NK-92 treated with Interleukin-12 subunit alpha and Interleukin-12 subunit beta, amount 100 ng/mL, for 24 hours (cell line): Measurements from ENCODE around the gene GHITM.
"Not testable (repeated sequence)": the region's sequence is repeated elsewhere in the genome, so short reads cannot be mapped to it uniquely, and the experiment has no call there.

Source experiments
- DNase-seq: peaks from one replicate; lab custom pipeline; 2025; lab: John Stamatoyannopoulos, UW

GHITM gene, protein sequence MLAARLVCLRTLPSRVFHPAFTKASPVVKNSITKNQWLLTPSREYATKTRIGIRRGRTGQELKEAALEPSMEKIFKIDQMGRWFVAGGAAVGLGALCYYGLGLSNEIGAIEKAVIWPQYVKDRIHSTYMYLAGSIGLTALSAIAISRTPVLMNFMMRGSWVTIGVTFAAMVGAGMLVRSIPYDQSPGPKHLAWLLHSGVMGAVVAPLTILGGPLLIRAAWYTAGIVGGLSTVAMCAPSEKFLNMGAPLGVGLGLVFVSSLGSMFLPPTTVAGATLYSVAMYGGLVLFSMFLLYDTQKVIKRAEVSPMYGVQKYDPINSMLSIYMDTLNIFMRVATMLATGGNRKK

DNA sequence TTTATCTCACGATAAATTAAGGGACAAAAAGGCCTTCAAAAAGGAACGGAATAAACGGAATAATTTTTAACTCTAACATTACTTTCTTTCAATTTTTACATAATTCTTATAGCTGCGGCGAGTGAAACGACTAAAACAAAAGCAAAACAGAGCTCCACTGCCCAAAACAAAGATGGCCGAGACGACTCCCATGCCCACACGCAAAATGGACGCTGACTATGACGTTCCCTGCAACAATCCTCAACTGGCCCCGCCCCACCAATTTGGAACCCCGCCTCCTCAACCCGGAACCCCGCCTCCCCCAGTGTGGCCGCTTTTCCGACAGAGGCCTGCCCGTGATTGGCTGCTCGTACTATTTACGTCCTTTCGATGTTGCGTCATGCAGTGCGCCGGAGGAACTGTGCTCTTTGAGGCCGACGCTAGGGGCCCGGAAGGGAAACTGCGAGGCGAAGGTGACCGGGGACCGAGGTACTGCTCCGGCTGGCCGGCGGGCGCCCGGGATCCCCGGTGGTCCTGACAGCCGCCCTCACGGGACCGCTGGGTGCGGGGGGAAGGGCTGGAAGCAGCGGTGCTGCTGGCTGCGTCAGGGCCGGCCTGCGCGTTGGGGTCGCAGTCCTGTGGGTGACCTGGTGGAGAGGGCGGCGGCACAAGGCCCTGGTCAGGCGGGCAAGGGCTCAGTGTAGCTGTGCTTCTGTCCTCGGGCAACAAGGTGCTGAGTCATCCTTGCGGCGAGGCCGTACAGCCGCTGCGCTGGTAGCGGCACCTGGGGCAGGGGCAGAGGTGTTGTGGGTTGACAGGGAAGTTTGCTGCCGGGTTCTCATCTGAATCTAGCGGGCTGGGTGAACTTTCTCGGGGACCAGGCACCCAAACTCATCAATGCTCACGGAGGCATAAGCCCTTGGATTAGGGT, at the start of gene GHITM:
Gene GHITM (plus strand): TSS at position 384 of the 910 bp plus-strand sequence. CDS start 1,992 bp downstream, outside the sequence.
- DNase-seq = peak; percentile 96

DNA sequence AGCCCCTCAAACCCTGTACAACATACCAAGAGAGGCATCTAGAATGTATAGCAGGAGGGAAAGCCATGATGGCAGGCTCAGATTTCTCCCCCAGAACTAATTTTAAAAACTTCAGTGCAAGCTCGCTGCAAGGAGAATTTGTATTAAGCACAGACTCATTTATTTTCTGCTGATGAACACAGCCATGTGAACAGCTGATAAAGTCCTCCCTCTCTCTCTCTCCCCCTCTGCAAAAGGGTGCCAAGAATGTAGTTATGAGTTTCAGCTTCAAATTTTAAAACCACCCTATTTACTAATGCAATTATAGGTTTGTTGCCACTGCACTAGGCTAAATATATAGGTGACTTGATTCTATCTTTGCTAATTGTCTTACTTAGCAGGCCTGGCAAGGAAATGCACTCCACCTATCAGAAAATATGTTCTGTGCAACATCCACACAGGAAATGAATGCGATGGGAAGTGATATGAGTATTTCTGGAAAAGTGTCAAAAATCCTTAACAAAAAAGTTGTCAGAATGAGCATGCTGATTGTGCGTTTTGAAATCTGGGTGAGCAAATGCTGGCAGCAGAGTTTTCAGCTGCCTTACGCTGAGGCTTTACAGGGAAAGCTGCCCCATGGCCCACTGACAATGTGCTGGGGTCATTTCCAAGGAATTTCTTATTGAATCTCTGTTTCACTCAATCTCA, 43.4 kb upstream of the GHITM start:
- no peak for DNase-seq

DNA sequence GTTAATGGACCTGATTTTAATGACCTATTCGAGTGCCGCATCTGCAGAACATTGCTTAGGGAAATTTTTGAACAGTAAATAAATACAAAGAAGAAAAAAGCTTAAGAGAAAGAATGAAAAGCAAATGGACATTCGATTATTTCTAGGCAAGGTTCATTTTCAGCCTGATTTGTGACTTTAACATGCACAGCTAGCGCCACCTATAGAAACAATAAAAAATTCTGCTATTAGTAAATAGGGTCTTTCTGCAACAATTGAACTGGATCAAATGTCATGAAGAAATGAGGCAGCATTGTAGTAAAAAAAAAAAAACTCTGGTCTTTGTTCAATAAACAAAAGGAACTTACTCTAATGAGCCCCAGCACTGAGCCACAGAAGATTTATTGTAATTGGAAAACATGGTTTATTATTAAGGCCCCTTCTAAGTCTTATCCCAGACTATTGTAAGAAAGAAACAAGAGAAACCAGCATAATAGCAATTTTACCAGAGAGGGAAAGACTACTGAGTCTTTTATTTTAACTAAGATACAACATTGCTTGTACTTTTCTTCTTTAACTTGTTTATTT, 41.4 kb upstream of the GHITM start:
- DNase-seq = no peak

DNA sequence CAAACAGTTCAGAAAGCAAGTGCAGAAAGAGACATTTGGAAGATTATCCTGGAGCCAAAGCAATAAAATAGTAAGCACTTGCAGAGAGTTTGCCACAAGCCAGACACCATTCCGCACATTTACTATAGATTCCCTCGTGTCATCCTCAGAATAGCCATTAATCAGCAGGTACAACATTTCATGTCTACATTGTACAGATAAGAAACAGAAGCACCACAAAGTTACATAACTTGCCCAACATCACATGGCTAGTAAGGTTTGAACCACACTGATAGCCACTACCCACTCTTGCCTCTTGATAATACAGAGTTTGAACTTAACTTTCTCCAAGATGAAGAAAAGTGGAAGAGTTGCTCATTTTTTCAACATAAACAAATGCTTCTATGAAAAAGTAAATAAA, 40.6 kb upstream of the GHITM start:
- DNase-seq = no peak

DNA sequence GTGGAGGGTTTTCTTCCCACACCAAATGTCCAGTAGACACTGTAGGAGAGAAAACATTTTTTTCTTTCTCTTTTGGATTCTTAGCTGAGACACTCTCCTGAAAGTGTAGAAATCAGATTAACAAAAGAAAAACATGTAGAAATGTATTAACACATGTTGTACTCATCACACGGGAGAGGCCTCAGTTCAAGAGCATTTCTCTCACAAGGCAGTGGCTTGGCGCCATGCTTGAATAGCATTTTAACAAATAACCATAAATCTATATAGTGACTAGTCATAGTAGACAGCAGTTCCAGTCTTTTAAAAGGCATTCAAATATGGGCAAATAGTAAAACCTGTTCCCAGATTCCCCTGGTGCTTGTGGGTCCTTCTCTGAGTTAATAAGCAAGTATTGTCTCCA, 38.3 kb upstream of the GHITM start:
- no peak for DNase-seq

DNA sequence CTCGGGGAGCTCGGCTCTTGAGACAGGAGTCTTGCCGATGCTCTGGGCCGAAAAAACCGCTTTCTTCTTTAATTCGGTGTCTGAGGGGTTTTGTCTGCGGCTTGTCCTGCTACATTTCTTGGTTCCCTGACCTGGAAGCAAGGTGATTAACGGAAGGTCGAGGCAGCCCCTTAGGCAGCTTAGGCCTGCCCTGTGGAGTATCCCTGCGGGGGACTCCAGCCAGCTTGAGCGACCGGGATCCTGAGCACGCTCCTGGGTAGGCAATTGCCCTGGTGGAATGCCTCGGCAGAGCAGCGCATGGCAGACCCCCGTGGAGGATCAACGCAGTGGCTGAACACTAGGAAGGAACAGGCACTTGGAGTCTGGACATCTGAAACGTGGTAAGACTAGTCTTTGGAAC, 30.5 kb upstream of the GHITM start:
- DNase-seq = no peak

DNA sequence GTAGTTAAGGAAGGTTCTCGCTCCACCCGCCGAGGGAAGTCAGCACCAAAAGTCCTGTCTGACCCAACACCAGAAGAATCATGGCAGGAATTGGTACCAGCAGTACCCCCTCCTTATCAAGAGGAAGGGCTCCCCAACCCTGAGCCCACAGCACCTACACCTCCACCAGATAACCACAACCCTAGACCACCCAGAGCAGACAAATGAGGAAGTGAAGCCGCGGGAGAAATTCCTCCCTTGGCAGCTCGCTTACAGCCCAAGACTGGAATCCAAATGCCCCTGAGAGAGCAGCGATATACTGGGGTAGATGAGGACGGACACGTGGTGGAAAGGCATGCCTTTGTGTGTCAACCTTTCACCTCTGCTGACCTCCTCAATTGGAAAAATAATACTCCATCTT, 29.5 kb upstream of the GHITM start:
- DNase-seq = not testable (repeated sequence)

DNA sequence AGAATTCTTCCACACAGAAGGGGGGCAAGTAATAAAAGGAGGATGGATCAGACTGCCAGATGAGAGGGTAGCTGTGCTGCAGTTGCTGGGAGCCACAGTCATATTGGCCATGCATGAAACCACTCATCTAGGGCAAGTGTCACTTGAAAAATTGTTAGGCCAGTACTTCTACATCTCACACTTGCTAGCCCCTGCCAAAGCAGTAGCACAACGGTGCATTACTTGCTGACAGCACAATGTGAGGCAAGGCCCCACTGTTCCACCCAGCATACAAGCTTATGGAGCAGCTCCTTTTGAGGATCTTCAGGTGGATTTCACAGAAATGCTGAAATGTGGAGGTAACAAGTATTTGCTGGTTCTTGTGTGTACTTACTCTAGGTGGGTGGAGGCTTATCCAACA, 25.8 kb upstream of the GHITM start:
- DNase-seq = not testable (repeated sequence)

DNA sequence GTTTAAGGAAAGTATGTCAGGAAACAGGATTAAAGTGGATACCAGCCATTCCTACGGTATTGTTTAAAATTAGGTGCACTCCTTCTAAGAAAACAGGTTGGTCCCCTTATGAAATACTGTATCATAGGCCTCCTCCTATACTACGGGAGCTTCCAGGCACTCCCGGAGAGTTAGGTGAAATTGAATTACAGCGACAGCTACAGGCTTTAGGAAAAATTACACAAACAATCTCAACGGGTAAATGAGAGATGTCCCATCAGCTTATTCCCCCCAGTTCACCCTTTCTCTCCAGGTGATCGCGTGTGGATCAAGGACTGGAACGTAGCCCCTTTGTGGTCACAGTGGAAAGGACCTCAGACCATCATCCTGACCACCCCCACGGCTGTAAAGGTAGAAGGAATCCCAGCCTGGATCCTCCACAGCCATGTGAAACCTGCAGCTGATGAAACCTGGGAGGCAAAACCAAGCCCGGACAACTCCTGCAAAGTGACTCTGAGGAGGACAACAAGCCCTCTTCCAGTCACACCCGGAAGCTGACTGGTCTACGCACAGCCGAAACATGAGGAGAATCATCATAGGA, 25.1 kb upstream of the GHITM start:
- no peak for DNase-seq

DNA sequence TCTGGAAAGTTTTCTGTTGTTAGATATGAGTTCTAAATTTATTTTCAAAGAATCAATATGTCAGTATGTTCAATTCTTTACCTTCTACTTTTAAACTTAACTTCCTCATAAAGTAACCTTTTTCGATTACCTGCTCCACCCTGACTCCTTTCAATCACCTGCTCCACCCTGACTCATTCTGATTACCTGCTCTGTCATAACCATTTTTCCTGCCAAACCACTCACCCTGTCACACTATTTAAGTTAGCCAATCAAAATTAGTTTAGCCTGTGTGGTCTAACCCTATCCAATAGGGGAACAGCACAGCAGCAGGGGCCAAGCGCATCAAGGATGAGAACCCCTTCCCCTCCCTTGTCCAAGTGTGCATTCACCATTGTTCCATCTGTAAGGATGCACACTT, 22.1 kb upstream of the GHITM start:
- DNase-seq = not testable (repeated sequence)

DNA sequence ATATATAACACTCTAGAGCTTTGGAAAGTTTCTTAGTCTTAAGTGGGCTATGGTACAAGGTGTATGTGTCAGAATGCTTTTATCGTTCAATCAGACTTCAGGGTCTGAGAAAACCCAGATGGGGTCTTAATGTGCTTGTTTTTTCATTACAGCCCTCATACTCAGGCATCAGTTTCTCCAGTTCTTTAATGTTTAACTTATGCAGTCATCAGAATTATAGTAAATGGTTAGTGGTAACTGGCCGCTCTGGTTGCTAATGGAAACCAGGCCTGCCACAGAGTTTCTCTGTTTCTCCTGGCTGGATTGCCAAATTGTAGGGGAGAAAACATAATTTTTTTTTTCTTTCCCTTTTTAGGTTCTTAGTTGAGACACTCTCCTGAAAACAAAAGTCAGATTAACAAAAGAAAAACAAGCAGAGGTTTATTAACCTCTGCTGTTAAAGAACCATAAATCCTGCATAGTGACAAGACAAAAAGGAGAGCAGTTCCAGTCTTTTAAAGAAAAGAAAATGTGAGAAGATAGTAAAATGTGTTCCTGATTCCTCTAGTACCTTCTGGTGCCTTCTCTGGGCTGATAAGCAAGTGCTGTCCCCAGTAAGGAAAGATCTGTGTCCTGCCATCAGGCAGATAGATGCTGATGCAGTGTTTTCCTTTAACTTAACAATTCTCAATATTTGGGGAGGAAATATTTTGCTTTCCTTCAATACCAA, 21.5 kb upstream of the GHITM start:
- DNase-seq = no peak

DNA sequence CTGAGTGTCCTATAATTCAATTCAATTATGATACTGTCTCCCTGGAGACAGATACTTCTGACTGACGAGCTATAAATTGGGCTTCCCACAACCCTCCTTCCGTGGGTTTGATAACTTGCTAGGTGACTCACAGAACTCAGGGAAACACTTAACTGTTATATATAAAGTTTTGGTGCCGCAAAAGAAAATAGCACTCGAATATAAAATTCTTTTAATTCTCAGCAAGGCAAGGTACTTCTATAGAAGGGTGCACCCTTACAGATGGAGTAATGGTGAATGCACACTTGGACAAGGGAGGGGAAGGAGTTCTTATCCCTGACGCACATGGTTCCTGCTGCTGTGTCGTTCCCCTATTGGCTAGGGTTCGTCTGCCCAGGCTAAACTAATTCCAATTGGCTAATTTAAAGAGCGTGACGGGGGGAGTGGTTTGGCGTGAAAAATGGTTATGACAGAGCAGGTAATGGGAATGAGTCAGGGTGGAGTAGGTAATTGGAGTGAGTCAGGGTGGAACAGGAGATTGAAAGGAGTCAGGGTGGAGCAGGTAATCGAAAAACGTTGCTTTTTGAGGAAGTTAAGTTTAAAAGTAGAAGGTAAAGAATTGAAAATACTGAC, 20.8 kb upstream of the GHITM start:
- DNase-seq = no peak

DNA sequence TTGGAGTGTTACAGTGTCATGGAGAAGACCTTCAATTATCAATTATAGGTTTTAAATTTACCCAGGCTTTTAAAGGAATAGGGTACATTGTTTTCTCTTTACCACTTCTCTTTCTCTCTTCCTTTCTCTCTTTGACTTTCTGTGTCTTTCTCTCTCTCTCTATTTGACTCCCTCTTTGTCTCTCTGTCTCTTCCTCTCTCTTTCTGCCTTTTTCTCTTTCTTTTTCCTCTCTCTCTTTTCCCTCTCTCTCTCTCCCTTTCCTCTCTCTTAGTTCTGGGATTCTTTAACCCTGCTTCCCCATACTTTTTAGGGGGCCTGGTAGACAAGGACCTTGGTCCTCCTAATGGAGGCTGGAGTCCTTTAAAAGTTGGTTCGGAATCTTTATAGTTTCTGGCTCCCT, 15.9 kb upstream of the GHITM start:
- no peak for DNase-seq

DNA sequence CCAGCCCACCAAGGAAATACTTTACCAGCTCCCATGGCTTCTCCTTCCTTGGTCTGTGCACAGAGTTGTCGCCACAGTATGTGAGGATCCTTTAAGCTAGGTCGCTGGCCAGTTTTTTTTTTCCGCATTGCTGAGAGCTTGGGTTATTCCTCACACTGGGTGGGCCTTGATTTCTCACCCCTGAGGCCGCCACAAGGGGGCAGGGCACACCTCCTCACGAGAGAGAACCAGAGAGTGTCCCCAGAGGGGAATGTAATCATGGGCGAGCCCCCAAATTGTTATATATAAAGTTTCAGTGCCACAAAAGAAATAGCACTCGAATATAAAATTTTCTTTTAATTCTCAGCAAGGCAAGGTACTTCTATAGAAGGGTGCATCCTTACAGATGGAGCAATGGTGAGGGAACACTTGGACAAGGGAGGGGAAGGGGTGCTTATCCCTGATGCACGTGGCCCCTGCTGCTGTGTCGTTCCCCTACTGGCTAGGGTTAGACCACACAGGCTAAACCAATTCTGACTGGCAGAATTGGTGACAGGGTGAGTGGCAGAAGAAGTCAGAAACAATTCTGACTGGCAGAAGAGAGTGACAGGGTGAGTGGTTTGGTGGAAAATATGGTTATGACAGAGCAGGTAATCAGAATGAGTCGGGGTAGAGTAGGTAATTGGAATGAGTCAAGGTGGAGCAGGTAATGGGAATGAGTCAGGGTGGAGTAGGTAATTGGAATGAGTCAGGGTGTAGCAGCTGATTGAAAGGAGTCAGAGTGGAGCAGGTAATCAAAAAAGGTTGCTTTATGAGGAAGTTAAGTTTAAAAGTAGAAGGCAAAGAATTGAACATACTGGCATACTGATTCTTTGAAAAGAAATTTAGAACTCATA, 13.2 kb upstream of the GHITM start:
- DNase-seq = peak; percentile 37

DNA sequence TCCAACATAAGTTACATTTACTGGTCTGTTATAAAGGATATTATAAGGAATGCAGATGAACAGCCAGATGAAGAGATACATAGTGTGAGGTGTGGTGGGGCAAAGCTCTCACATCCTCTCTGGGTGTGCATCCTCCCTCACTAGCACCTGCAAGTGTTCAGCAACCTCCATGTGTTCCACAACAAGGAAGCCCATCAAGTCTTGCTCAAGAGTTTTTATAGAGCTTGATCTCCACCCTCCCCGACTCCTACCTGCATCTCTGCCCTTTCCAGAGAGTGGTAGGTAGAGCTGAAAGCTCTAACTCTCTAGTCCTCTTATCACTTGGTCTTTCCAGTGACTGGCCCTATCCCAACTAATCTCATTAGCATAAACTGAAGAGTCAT, 12.5 kb upstream of the GHITM start:
- no peak for DNase-seq

DNA sequence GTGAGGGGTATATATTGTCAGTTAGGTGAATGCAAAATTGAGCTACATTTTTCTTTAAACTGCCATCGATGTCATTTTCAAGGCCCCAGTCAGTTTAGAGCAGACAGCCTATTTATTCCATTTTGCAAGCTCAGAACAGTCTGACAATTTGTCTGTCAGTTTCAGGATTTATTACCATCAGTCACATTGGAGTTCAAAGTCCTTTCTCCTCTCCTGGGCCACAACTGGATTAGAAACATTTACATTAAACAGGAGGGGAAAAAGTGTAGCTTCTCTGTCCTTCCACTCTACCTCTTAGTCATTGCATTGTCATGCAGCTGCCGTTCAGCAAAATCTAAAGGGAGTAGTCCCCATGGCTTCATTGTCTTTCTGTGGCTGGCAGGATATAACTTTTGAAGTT, 3.5 kb upstream of the GHITM start:
- no peak for DNase-seq

DNA sequence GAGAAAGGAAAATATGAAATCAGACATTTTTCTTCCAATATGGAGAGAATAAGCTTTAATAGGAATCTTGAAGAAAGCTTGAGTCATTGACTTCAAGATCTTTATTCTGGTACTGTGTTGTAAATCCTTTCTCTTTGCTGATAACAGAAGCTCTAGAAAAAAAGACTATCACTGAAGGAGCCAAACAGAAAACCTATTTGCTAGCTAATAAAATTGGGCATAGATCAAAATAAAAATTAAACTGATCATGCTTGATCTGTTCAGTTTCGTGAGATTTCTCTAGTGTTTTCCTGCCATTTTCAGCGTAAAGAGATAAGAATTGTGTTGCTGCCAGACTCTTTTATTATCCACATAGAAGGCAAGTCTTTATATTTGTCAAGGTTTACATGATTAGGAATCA, 1.5 kb upstream of the GHITM start:
- DNase-seq = no peak

DNA sequence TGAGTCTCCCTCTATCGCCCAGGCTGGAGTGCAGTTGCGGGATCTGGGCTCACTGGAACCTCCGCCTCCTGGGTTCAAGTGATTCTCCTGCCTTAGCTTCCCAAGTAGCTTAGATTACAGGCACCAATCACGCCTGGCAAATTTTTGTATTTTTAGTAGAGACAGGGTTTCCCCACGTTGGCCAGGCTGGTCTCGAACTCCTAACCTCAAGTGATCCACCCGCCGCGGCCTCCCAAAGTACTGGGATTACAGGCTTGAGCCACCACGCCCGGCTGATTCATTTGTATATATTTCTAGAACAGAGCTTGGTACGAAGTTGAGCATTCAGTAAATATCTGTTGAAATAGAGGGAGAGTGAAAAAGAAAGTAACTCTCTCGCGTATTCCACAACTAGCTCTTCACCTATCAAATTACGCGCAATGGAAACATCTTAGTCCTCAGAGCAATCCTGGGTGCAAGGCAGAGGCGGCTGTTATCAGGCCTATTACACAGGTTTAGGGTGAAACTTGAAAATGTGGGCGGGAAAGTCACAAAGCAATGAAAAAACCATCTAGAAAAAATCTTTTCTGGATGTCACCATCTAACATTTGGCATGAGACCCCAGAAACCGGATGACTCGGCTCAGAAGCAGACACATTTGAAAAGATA, 707 bp upstream of the GHITM start:
- no peak for DNase-seq

DNA sequence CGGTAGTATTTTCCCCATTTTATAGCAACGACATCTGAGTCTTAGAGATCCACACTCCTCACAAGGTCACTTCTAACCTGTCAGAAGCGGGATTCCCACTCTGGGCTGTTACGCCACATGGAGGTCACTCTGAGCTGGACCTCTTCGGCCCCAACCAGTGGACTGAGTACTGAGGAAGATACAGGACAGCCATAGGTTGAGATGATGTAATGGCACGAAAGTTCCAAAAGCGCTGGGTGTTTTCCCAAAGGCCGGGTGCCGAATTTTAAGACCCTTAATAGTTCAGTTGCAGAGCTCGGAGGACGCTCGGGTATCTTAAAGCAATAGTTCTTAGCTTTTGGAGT, 699 bp downstream of the GHITM start:
- DNase-seq = no peak

DNA sequence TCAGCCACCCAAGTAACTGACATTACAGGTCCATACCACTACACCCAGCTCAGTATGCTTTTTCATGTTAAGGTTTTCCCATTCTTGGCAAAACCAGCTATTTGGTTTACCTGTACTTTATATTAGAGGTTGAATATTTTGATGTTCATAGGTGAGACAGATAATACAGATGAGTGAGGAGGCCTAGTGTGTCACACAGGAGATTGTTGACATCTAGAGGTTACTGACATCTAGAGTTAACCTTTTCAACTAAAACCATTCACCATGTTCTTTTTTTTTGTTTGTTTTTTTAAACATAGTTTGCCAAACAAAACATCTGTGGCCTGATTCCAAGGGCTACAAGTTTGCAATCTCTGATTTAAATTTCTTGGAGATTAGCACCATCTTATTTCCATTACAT, 8.0 kb downstream of the GHITM start:
- no peak for DNase-seq
